Stomach (tissue), 9 donors: ENCODE results near the gene PLAAT3. TPM values are rescaled to one million over a fixed set of nuclear protein-coding genes. Genes with fewer than 3 reads are reported as not detected.

Experiments used
- DNase-seq, 2 donors: peaks; one replicate each; pipeline versions ENCODE4 v3.0.0 to v3.0.0-alpha.2; 2013 to 2019
- H3K27ac ChIP-seq, 5 donors: fragments of 200-600 bp in 4 of 5; sonication (generic) in 4 of 5; one replicate each; pipeline ENCODE4 v1.5.1; 2013 to 2019; ENCODE audit warnings: mild to moderate bottlenecking in 1 of 5, moderate library complexity in 1 of 5
- H3K27me3 ChIP-seq, 3 donors: fragments of 200-600 bp; sonication (generic); one replicate each; pipeline ENCODE4 v1.5.1; 2017 to 2019; ENCODE audit warnings: mixed run types in 1 of 3
- H3K36me3 ChIP-seq, 4 donors: fragments of 200-600 bp; sonication (generic); 1 replicate in 3 of 4; 2 replicates in 1 of 4; pipeline ENCODE4 v1.5.1; 2016 to 2019
- H3K4me1 ChIP-seq, 4 donors: fragments of 200-600 bp; sonication (generic); one replicate each; pipeline ENCODE4 v1.5.1; 2016 to 2019
- H3K4me3 ChIP-seq, 4 donors: fragments of 200-600 bp; sonication (generic) in 3 of 4; one replicate each; pipeline ENCODE4 v1.5.1; 2016 to 2019; ENCODE audit warnings: mild to moderate bottlenecking in 1 of 4
- H3K9me3 ChIP-seq, 4 donors: fragments of 200-600 bp; sonication (generic); one replicate each; pipeline ENCODE4 v1.5.1; 2016 to 2019
- CTCF ChIP-seq, 7 experiments: fragments of 450-650 bp in 4 of 7; fragments of 200-600 bp in 3 of 7; sonication (generic) in 3 of 7; IDR thresholded peaks; one replicate each; pipeline ENCODE4 v1.5.1; 2016 to 2019; ENCODE audit warnings: antibody characterized with exemption in 7 of 7, control low read depth in 2 of 7, mild to moderate bottlenecking in 1 of 7
- EP300 ChIP-seq: sonication (generic); formaldehyde crosslinking; IDR thresholded peaks from one replicate; pipeline ENCODE4 v1.6.1; 2017; ENCODE audit warnings: antibody characterized with exemption
- POLR2A ChIP-seq, 4 donors: fragments of 450-650 bp; IDR thresholded peaks; one replicate each; pipeline ENCODE4 v1.6.1; 2016; ENCODE audit warnings: antibody characterized with exemption in 4 of 4, control low read depth in 2 of 4, mild to moderate bottlenecking in 1 of 4, moderate library complexity in 1 of 4
- POLR2AphosphoS5 ChIP-seq, 3 donors: sonication (generic); formaldehyde crosslinking; IDR thresholded peaks; one replicate each; pipeline ENCODE4 v1.6.1; 2016; ENCODE audit warnings: antibody characterized with exemption in 3 of 3
- WGBS, 5 donors: extraction: QIAGEN DNeasy Blood & Tissue Kit in 3 of 5; methylation state at CpG; one replicate each; pipeline versions ENCODE4 v1.1.5 to v1.1.7; 2013 to 2018; 5-methylcytosine and 5-hydroxymethylcytosine counted together
- intact Hi-C: fragments of 100-400 bp; cut with DNase I; formaldehyde crosslinking; loops from one replicate; pipeline ENCODE4 v1.15.1; 2023; ENCODE audit warnings: low total_unique reads
- polyA plus RNA-seq, 3 donors: library from polyadenylated mRNA; stranded (reverse); fragments of 200-250 nt; gene quantifications; one replicate each; pipeline ENCODE4 v1.2.3, GENCODE V29; 2013
- total RNA-seq, 5 donors: library from RNA; depleted of rRNA; stranded (reverse); fragments of >200 nt; gene quantifications; one replicate each; pipeline versions ENCODE4 v1.1.0 to v1.2.3, GENCODE V29; 2014 to 2016
- donor health status: healthy with polysubstance abuse.
- donor health status: Bipolar disorder and iron deficiency.
- donor health status: healthy.

PLAAT3 gene
- total and polyA plus RNA-seq, 8 donors: 10.6 to 75.0 (median 38.5) TPM; not detected in 2

GRCh38 chr11:63599211-63600122 lies 14.8 kb downstream of the PLAAT3 start:
- TF ChIP-seq EP300 (no peak), CTCF (IDR thresholded peaks at IDR 0.05) (no peak), POLR2A (IDR thresholded peaks at IDR 0.05) (no peak), POLR2AphosphoS5 (IDR thresholded peaks at IDR 0.05) (no peak)
- intact Hi-C loops: no loop called here
- peaks cover 4 to 35% (median 31%) of the 10 kb centered on the region in 4 donors for H3K36me3 ChIP-seq
- DNase-seq: no peak
- no peak overlapping the region for H3K4me3 ChIP-seq
- WGBS, 5 donors: 84 to 90% (median 86%) methylated on average over 7 of the region's 7 CpGs
- no peak overlapping the region for H3K27ac ChIP-seq
- H3K4me1 ChIP-seq: peaks cover 0 to 29% (median 13%) of the 10 kb centered on the region in 4 donors
- H3K27me3 ChIP-seq: no peaks in the 10 kb centered on the region
- no peaks in the 10 kb centered on the region for H3K9me3 ChIP-seq

GRCh38 chr11:63598556-63598955 lies 15.7 kb downstream of the PLAAT3 start:
- WGBS, 5 donors: 76 to 91% (median 80%) methylated on average over 4 of the region's 4 CpGs

GRCh38 chr11:63595296-63595695 lies 18.9 kb downstream of the PLAAT3 start:
- peaks cover 8 to 73% (median 69%) of the 10 kb centered on the region in 4 donors for H3K36me3 ChIP-seq

More at GRCh38 chr11:63598556-63598955, 15.7 kb downstream of the PLAAT3 start:
- Histone ChIP-seq H3K4me1 (peaks cover 0 to 21% (median 12%) of the 10 kb centered on the region in 4 donors), H3K36me3 (peaks cover 4 to 43% (median 39%) of the 10 kb centered on the region in 4 donors), H3K27me3 (no peaks in the 10 kb centered on the region), H3K4me3 (no peak overlapping the region), H3K9me3 (no peaks in the 10 kb centered on the region), H3K27ac (no peak overlapping the region)
- no peak for DNase-seq
- intact Hi-C loops: no loop called here
- TF ChIP-seq POLR2A (IDR thresholded peaks at IDR 0.05): no peak

GRCh38 chr11:63592975-63593395 lies 21.2 kb downstream of the PLAAT3 start:
- peak in 1 of 2 donors; percentile 32 for DNase-seq
- TF ChIP-seq EP300 (no peak), POLR2AphosphoS5 (IDR thresholded peaks at IDR 0.05) (no peak), POLR2A (IDR thresholded peaks at IDR 0.05) (no peak), CTCF (IDR thresholded peaks at IDR 0.05) (peak in 4 of 7 experiments; percentile 31 to 53 (median 38))
- 73 to 85% (median 74%) methylated on average over 4 of the region's 4 CpGs for WGBS, 5 donors
- Histone ChIP-seq H3K4me1 (no peaks in the 10 kb centered on the region), H3K36me3 (peaks cover 8 to 96% (median 86%) of the 10 kb centered on the region in 4 donors), H3K4me3 (no peak overlapping the region), H3K27ac (no peak overlapping the region), H3K27me3 (no peaks in the 10 kb centered on the region), H3K9me3 (no peaks in the 10 kb centered on the region)
- intact Hi-C loops: no loop called here

More at GRCh38 chr11:63595296-63595695, 18.9 kb downstream of the PLAAT3 start:
- no peak overlapping the region for H3K4me3 ChIP-seq
- no peaks in the 10 kb centered on the region for H3K4me1 ChIP-seq
- no peak for DNase-seq
- TF ChIP-seq EP300 (no peak), POLR2AphosphoS5 (IDR thresholded peaks at IDR 0.05) (no peak), POLR2A (IDR thresholded peaks at IDR 0.05) (no peak), CTCF (IDR thresholded peaks at IDR 0.05) (no peak)
- H3K27ac ChIP-seq: no peak overlapping the region
- WGBS, 5 donors: 86 to 91% (median 91%) methylated on average over 4 of the region's 4 CpGs
- no peaks in the 10 kb centered on the region for H3K9me3 ChIP-seq
- intact Hi-C loops: no loop called here
- no peaks in the 10 kb centered on the region for H3K27me3 ChIP-seq
